NCI-H1694 (cell line): ENCODE data around the gene RAB13.

Experiments
- DNase-seq: peaks from one replicate; lab custom pipeline; 2025; lab: John Stamatoyannopoulos, UW

RAB13 gene

DNA sequence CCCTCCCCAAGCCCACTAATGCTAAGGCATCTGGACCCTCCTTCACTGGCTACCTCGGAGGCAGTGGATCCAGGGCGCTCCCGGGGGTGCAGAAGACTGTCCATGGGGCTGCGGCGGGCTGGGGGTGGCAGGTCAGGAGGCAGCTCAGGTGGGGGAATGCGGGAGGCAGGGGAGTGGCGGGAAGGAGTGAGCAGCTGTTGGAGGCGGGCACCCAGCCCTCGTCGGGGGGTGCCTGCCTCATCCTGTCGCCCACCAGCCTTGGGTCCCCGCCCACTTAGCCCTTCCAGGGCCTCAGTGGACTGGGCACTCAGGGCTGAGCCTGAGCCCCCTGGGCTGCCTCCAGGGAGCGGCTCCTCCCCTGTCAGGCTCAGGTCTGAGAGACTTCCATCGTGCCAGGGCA lies 52.7 kb downstream of the RAB13 start:
- no peak for DNase-seq

DNA sequence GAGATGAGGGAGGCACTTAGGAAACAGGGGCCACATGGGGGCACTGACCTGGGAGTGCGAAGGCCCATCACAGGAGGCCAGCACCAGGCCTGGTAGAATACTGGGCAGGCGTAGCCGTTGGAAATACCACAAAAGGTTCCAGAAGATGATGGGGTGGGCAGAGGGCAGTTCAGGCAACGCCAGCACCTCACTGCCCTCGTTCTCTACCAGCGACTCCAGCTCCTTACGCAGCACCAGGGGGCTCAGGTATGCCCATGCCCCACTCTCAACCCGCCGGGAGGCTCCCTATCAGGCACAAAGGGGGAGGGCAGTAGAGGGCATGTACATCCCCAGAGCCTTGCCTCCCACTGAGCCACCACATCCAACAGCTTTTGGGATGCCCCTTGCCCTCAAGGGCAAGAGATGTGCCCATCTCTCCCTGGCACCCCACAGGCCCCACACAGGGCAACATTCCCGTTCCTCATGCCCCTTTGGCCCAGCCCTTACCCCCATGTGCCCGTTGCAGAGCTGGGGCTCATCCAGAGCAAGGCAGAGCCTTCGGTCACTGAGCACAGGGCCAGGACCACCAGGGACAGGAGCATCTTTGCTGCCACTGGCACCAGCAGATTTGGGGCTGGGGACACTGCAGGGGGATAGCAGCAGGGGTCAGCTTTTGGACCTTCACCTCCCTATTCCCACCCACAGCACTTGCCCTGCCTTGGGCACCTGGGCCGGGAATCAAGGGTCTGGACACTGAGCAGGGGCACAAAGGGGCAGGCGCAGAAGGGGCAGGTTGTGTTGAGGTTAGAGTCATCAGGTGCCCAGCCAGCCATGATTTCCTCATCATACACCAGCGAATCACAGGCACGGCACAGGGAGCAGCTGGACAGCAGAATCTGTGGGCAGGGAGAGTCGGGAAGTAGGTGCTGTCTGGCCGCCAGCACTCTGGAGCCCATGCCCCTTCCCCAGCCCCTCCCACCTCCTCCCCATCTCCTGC lies 53.7 kb downstream of the RAB13 start:
- no peak for DNase-seq
